GM21423 (cell line): ENCODE measurements around the gene TAGLN2.
"Not testable (repeated sequence)": the region's sequence is repeated elsewhere in the genome, so short reads cannot be mapped to it uniquely, and the experiment has no call there.

Experiments used
- ATAC-seq: cut with Tn5 transposase; IDR thresholded peaks from one replicate; pipeline ENCODE4 v1.9.1; 2021; ENCODE audit warnings: mild to moderate bottlenecking, moderate library complexity; ENCODE audit not compliant: unreplicated experiment

TAGLN2 gene

DNA sequence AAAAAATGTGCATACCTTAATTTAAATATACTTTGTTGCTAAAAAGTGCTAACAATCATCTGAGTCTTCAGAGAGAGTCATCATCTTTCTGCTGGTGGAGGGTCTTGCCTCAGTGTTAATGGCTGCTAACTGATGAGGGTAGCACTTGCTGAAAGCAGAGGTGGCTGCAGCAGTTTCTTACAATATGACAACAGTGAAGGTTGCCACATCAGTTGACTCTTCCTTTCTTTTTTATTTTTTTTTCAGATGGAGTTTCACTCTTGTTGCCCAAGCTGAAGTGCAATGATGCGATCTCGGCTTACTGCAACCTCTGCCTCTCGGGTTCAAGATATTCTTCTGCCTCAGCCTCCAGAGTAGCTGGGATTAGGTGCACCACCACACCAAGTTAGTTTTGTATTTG lies 22.8 kb downstream of the TAGLN2 start:
- ATAC-seq: no peak

DNA sequence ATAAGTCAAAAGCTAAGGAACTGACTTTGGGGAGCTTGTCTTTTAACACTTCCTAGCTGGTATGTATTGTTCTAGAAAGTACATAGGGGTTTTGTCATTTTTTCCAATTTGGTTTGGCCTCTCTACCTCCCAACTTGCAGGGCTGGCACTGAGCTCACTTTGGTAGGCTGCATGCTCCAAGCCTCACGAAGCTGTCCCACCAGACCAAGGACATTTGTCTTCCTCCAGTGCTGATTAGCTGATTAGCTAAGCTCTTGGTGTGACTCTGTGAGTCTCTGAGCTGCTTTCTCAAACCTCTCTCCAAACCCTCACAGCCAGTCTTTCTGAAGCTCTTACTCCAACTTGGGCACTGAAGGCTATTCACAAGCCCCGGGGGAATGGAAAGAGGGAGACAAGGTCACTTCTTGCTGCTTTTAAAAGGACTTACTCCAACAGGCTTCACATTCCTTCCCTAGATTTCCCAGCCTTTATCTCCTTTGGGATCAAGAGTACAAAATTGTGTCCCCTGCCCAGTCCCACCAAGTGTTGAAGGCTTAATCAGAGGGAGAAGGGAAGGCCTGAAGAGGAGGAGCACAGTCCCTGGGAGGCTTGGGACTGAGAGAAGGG lies 24.4 kb downstream of the TAGLN2 start:
- ATAC-seq: no peak

GRCh38 chr1:159900086-159900680 lies 25.1 kb downstream of the TAGLN2 start, which contains the start of gene CFAP45:
TSS of gene CFAP45 (minus strand) at chr1:159900165. CDS start at chr1:159900098, 67 bp downstream.
- no peak for ATAC-seq

DNA sequence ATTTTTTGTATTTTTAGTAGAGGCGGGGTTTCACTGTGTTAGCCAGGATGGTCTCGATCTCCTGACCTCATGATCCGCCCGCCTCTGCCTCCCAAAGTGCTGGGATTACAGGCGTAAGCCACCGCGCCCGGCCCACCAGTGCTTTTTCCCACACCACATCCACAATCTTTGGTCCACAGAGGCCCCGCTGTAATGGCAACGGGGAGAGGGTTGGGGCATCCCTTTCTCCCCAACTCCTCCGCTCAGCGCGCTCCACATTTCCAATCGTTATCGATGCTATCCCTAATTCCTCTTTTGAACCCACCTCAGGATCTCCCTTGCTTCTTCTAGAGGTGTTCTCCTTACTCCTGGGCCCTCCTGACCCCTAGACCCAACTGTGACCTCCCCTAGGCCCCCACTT lies 25.7 kb downstream of the TAGLN2 start:
- not testable (repeated sequence) for ATAC-seq

DNA sequence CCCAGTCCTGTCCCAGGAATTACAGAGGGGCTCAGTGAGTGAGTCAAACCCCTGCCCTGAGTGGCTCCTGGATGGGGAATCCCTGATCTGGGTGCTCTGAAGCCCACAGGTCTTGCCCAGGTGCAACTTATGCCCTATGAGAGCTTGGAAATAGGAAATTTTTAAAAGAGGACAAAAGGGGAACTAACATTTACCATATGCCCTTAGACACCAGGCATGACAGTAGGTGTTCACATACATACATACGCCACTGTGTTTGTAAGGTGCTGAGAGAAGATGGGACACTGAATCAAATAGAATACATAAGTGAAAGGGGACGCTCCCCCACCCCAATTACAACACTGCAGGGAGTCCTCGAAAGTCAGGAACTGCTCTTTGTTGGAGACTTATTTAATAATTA lies 26.8 kb downstream of the TAGLN2 start:
- no peak for ATAC-seq

DNA sequence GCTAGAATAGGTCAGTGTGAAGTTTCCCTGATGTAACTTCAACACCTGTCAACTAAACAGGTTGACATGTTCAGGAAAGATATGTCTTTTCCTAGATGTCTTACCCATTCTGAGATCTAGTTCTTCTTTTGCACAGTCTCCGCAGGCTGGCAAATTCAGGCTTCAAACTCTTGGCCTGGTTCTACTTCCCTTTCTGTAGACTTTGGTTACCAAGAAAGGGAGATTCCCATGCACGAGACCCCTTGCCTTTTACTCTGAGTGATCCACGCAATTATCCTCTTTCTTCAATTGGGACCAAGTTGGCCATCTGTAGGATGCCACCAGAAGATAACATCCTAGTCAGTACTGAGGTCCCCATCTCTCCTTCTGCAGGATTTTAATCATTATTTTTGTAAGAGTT lies 27.3 kb downstream of the TAGLN2 start:
- ATAC-seq: no peak

- ATAC-seq: no peak
Measured at GRCh38 chr1:159896546-159896930, 28.8 kb downstream of the TAGLN2 start.

DNA sequence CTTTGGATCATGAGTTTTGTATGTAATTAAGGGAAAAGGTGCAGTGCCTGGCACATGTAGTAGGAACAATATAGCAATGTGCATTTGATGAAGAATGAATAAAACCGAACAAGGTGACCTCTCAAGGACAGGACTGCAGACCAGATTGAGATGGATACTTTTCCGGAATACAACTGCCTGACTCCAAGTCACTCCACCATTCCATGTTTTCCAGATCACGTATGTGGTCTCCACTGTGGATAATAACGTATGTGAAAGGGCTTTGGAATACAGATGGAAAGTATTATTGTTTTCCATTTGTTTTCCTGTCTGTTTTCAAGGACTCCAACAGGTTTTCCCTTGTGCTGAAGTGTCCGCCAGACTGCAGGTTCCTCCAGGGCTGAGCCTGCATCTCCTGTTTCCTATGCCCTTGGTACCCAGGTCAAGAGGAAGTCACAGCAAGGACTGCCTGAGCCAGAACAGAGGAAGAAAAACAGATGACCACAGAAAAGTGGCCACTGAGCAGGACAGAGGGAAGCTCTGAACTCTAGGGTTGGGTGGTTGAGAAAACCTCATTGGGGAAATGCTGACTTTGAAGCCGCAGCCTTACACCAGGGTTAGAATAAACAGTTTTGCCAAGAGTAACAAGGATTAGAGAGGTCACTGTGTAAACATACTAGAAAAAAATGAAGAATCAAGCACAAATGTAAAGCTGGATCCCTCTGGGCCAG lies 29.3 kb downstream of the TAGLN2 start:
- ATAC-seq: no peak

- no peak for ATAC-seq
Measured at GRCh38 chr1:159895286-159895685, 30.0 kb downstream of the TAGLN2 start.

- ATAC-seq: no peak
Measured at GRCh38 chr1:159892944-159893343, 32.4 kb downstream of the TAGLN2 start.

- ATAC-seq: no peak
Measured at GRCh38 chr1:159891275-159892157, 33.8 kb downstream of the TAGLN2 start.

- no peak for ATAC-seq
Measured at GRCh38 chr1:159890390-159890789, 34.9 kb downstream of the TAGLN2 start.

DNA sequence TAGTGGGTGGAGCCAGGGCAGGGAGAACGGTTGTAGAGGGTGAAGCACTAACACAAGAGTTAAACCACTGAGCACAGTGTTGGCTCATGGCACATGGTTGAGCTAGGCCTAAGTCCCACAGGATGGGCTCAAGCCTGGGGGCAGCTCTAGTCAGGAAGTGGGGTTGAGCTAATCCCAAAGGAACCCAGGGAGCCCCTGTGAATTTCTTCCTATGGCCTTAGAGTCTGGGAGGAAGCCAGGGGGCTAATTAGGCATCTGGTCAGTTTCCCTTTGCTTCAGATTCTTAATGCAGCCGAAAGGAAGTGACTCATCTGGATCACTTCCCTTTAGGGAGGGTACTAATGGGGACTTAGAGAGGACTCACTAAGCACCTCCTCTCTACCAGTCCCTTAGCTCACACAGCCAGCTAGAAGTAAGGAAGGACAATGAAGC lies 35.5 kb downstream of the TAGLN2 start:
- ATAC-seq: peak; percentile 88

- ATAC-seq: no peak
Measured at GRCh38 chr1:159889202-159889601, 36.1 kb downstream of the TAGLN2 start.

- no peak for ATAC-seq
Measured at GRCh38 chr1:159884296-159884695, 41.0 kb downstream of the TAGLN2 start.

DNA sequence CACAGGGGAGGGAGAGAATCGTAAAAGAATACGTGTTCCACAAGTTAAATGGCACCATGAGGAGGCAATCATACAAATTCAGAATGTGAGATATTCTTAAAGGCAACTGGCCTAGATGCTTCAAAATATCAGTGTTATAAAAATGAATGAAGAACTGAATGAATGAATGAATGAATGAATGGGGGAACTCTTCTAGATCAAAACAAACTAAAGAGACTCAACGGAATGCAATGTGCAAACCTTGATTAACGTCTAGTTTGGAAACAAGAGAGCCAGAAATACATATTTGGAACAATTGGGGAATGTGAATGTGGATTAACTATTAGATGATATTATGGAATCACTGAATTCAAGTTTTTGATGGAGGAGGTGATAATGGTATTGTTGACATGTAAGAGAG lies 42.2 kb downstream of the TAGLN2 start:
- no peak for ATAC-seq

DNA sequence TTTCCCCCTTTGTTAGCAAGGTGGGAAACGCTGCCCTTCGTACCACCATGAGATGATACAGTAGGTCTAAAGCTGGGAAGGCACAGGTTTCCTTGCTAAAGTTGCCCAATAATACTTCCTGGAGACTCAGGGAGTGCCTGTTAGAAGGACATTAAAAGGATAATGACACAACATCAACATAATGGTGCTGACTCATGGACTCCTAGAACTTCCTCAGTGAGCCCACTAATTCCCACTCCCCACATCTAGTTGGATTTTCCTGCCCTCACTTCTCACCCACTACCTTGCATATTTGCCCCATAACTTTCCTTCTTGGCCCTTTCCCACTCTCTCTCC lies 42.8 kb downstream of the TAGLN2 start:
- ATAC-seq: no peak

DNA sequence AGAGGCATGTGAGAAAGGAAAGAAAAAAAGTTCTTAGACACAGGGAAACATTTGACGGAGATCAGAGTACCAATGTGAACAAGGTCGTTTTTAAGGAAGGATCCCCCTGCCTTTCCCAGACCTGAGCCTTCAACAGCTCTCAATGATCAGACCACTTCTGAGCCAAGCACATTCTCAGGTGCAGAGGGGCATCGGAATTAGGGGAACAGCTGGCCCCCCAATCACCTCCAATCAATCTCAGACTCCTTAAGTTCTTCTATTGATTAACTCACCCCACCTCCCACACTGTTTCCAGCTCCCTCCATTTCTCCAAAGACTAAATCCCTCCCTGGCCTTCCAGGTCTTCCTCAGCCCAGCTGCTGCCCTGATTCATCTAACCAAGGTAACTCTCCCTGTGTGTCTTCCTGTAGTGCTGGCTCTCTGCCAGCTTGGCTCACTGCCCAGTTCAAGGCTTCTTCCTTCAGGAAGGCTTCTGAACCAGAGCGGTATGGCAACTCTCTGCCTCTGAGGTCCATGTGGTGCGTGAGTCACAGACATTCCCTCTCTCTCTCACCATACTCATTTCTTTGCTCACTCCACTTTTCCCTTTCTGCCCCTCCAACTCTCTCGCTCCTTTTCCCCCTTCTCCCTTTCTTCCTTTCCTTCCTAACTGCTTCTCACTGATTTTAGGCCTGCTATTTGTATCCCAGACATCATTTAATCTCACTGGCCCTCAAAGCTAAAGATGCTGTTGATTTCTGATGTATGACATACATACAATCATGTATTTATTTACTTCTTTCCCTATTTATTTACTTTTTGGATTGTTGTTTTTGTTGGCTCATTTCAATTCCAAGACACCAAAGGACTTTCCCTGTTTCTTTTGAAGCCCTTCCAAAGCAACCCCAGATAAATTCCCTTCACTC lies 43.4 kb downstream of the TAGLN2 start:
- ATAC-seq: no peak

DNA sequence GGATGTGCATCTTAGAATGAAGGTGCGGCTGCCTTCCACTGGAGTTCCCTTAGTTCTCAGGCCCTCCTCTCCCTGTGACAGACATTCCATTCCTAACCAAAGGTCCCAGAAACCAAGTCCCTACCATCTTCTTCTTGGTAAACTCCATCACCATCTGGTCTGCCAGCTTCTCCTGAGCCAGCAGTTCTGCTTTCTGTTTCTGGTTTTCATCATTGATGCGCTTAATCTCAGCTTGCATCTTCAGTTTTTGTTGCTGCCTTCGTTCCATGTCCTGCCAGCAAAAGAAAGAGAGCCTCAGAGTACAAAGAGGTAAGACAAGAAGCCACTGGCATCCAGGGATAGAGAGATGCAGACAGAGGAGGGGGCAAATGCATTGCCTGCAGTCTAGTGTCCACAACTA lies 44.9 kb downstream of the TAGLN2 start:
- ATAC-seq: no peak

- no peak for ATAC-seq
Measured at GRCh38 chr1:159879977-159880376, 45.3 kb downstream of the TAGLN2 start.
